ENCODE measurements around the gene GULP1. TPM values are rescaled to one million over a fixed set of nuclear protein-coding genes. Genes with fewer than 3 reads are reported as not detected.

Gene GULP1
- total RNA-seq, 1 experiment from 2014 or later = 76.0 TPM

DNA sequence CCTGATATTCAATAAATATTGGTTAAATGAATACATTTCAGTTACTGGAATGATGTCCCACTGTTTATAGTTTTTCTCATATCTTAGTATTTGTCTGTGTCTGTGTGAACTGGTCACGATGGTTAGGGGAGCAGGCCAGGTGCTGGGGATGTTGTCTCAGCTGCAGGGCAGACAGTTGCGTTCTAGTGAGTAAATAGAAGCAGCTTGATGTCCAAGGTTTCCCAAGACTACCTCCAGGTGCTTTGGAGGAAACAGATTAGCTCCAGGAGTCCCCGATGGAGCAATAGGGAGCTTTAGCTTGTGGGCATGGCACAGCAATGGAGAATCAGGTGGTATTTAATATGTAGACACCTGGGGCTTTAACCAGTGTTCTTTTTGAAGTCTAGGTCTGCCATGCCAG is 75.5 kb downstream of the GULP1 start:
- CTCF ChIA-PET = no interaction called here
- RAD21 ChIA-PET (ENCODE audit: low non-redundant PET in 1 of 2, low total read pairs in 2 of 2, uncharacterized antibody in 2 of 2, unreplicated experiment in 2 of 2) = interaction anchor here in 1 of 2 experiments (0.7 kb wide), 1 partner anchor 100 kb away, joined by 3 read pairs; no protein-coding TSS in a partner anchor
- H3K79me2 ChIP-seq (ENCODE audit: insufficient read depth, low read length) = peaks cover 28% of the 10 kb centered on the region
- peaks cover 0 to 10% of the 10 kb centered on the region in 2 experiments; a peak in 2 of 4 replicates for H3K4me1 ChIP-seq (ENCODE audit: control insufficient read depth in 1 of 2, insufficient read depth in 2 of 2, low read length in 2 of 2)
- intact Hi-C loops (cut with micrococcal nuclease) = loop anchor here (5.0 to 10.0 kb wide), 2 partner anchors 75 to 862 kb away; partner anchors contain the start of gene GULP1
- DNase-seq (ENCODE audit: low read depth, low spot score) (no peak), ATAC-seq (no peak)
- H2AFZ ChIP-seq (ENCODE audit: low read depth, low read length, poor library complexity, severe bottlenecking) = no peak overlapping the region
- no peak overlapping the region for H3K4me3 ChIP-seq (replicated peaks in 1 of 2; ENCODE audit: low read depth in 1 of 2, low read length in 2 of 2)
- no peaks in the 10 kb centered on the region for H3K9me3 ChIP-seq (ENCODE audit: control insufficient read depth in 1 of 2, insufficient read depth in 1 of 2, low read depth in 1 of 2, low read length in 2 of 2)
- no peaks in the 10 kb centered on the region for H3K27me3 ChIP-seq (ENCODE audit: insufficient read depth, low read length)
- no peak overlapping the region for H3K9ac ChIP-seq (ENCODE audit: low read length)
- H3K4me2 ChIP-seq (ENCODE audit: low read length) = no peak overlapping the region
- no peak for TF ChIP-seq SRF (IDR thresholded peaks at IDR 0.05; ENCODE audit: low read depth)
- no peaks in the 10 kb centered on the region for H4K20me1 ChIP-seq (ENCODE audit: insufficient read depth)
- no TSS peak for BruUV-seq (replicated peaks)
- H3K9me2 ChIP-seq (ENCODE audit: insufficient read depth) = no peaks in the 10 kb centered on the region
- POLR2A ChIA-PET = no interaction called here
- H3K36me3 ChIP-seq (ENCODE audit: control insufficient read depth in 1 of 2, insufficient read depth in 2 of 2, low read length in 2 of 2) = no peaks in the 10 kb centered on the region
- no peak overlapping the region for H3K27ac ChIP-seq (ENCODE audit: low read depth, low read length)

- Histone ChIP-seq H3K9me3 (ENCODE audit: control insufficient read depth in 1 of 2, insufficient read depth in 1 of 2, low read depth in 1 of 2, low read length in 2 of 2) (no peaks in the 10 kb centered on the region), H3K36me3 (ENCODE audit: control insufficient read depth in 1 of 2, insufficient read depth in 2 of 2, low read length in 2 of 2) (no peaks in the 10 kb centered on the region), H3K4me3 (replicated peaks in 1 of 2; ENCODE audit: low read depth in 1 of 2, low read length in 2 of 2) (no peak overlapping the region), H3K27ac (ENCODE audit: low read depth, low read length) (no peak overlapping the region), H3K27me3 (ENCODE audit: insufficient read depth, low read length) (no peaks in the 10 kb centered on the region), H3K4me2 (ENCODE audit: low read length) (no peak overlapping the region), H2AFZ (ENCODE audit: low read depth, low read length, poor library complexity, severe bottlenecking) (no peak overlapping the region), H3K4me1 (ENCODE audit: control insufficient read depth in 1 of 2, insufficient read depth in 2 of 2, low read length in 2 of 2) (peaks cover 0 to 14% of the 10 kb centered on the region in 2 experiments; a peak in 3 of 4 replicates), H3K9me2 (ENCODE audit: insufficient read depth) (no peaks in the 10 kb centered on the region), H4K20me1 (ENCODE audit: insufficient read depth) (no peaks in the 10 kb centered on the region), H3K79me2 (ENCODE audit: insufficient read depth, low read length) (peaks cover 43% of the 10 kb centered on the region), H3K9ac (ENCODE audit: low read length) (no peak overlapping the region)
- ATAC-seq (peak; percentile 94), DNase-seq (ENCODE audit: low read depth, low spot score) (peak; percentile 35)
- TF ChIP-seq CBX3 (IDR thresholded peaks at IDR 0.05; ENCODE audit: low read depth) (peak; percentile 39; the same call in 1 of the 2 replicates), ZNF274 (IDR thresholded peaks at IDR 0.05; ENCODE audit: low read depth, low read length) (no peak), POLR2A (IDR thresholded peaks at IDR 0.05; ENCODE audit: borderline replicate concordance, extremely low read depth, insufficient read depth, insufficient read length) (no peak), FOSL1 (IDR thresholded peaks at IDR 0.05; ENCODE audit: low read depth) (no peak), CTCF (IDR thresholded peaks at IDR 0.05 in 2 of 3, conservative IDR thresholded peaks at IDR 0.05 in 1 of 3; ENCODE audit: borderline replicate concordance in 1 of 3, insufficient read depth in 1 of 3, low read depth in 2 of 3, low read length in 2 of 3) (peak; percentile 56 to 72 (median 66); a peak in 5 of 6 replicates), ELF1 (IDR thresholded peaks at IDR 0.05; ENCODE audit: borderline replicate concordance, low read depth) (no peak), REST (IDR thresholded peaks at IDR 0.05; ENCODE audit: low read depth) (no peak), RAD21 (IDR thresholded peaks at IDR 0.05; ENCODE audit: low read depth) (peak; percentile 69), ZFX (IDR thresholded peaks at IDR 0.05) (no peak)
- ChIA-PET CTCF (interaction anchor here (0.8 to 1.8 kb wide), 5 partner anchors 9 to 78 kb away, joined by 3 to 5 read pairs (median 4); partner anchors contain the start of gene GULP1), POLR2A (interaction anchor here (1.3 kb wide), 1 partner anchor 77 kb away, joined by 3 read pairs; the partner anchor contains the start of gene GULP1), RAD21 (ENCODE audit: low non-redundant PET in 1 of 2, low total read pairs in 2 of 2, uncharacterized antibody in 2 of 2, unreplicated experiment in 2 of 2) (no interaction called here)
- no TSS peak for BruUV-seq (replicated peaks)
- intact Hi-C loops (cut with micrococcal nuclease) = loop anchor here (5.0 to 10.0 kb wide), 2 partner anchors 77 to 865 kb away; partner anchors contain the start of gene GULP1
These were observed 77.7 kb downstream of the GULP1 start for GRCh38 chr2:188369365-188369764.
